OCI-LY1 (cell line): ENCODE measurements around the gene ZCCHC14.

Experiments used
- CTCF ChIP-seq: fragments of 200-600 bp; sonication (generic), shearing (Covaris generic); IDR thresholded peaks from 2 replicates; pipeline ENCODE4 v1.5.1; 2017; ENCODE audit warnings: mild to moderate bottlenecking, antibody characterized with exemption, low read length, moderate library complexity, mixed read lengths
- EZH2 ChIP-seq: fragments of 200-600 bp; sonication (generic), shearing (Covaris generic); IDR thresholded peaks from 2 replicates; pipeline ENCODE4 v1.8.0; 2017; ENCODE audit warnings: borderline replicate concordance, mixed run types, mild to moderate bottlenecking, antibody characterized with exemption, low read length, moderate library complexity, mixed read lengths

- TF ChIP-seq EZH2 (no peak), CTCF (no peak)
Observed at GRCh38 chr16:87380881-87381280, 111.9 kb downstream of the ZCCHC14 start.
